Peyer's patch (tissue), 4 donors: ENCODE measurements around the gene LDLRAD4.

Experiments
- POLR2A ChIP-seq, 2 donors: fragments of 450-650 bp; IDR thresholded peaks; one replicate each; pipeline ENCODE4 v1.5.1; 2017; ENCODE audit warnings: antibody characterized with exemption in 2 of 2, mild to moderate bottlenecking in 2 of 2, moderate library complexity in 2 of 2
- TF ChIP-seq, protein P1 (sequence below), 6 experiments: fragments of 450-650 bp in 4 of 6; fragments of 200-600 bp in 2 of 6; sonication (generic) in 1 of 6; IDR thresholded peaks; one replicate each; pipeline ENCODE4 v1.5.1; 2017 to 2019; ENCODE audit warnings: antibody characterized with exemption in 6 of 6, mild to moderate bottlenecking in 3 of 6, moderate library complexity in 1 of 6

DNA sequence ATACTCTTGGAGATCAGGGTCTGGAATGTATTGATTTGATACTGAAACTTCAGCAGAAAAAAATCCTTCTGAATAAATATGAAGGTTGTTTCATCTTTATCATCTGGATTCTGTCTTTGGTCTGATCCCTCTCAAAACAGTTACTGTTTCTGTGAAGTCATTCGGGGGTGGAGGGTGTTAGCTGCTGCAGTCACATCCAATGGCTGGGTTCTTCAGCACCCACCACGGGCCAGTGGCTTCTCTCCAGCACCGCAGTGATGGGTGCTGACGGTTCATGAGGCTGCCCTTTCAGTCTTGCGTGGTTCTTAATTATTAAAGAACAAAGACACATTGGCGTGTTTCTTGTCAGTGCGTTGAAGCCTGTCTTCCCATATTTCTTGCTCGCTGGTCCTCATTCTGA is 148.0 kb downstream of the LDLRAD4 start:
- TF ChIP-seq, protein P1, sequence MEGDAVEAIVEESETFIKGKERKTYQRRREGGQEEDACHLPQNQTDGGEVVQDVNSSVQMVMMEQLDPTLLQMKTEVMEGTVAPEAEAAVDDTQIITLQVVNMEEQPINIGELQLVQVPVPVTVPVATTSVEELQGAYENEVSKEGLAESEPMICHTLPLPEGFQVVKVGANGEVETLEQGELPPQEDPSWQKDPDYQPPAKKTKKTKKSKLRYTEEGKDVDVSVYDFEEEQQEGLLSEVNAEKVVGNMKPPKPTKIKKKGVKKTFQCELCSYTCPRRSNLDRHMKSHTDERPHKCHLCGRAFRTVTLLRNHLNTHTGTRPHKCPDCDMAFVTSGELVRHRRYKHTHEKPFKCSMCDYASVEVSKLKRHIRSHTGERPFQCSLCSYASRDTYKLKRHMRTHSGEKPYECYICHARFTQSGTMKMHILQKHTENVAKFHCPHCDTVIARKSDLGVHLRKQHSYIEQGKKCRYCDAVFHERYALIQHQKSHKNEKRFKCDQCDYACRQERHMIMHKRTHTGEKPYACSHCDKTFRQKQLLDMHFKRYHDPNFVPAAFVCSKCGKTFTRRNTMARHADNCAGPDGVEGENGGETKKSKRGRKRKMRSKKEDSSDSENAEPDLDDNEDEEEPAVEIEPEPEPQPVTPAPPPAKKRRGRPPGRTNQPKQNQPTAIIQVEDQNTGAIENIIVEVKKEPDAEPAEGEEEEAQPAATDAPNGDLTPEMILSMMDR (IDR thresholded peaks at IDR 0.05) = no peak
- no peak for TF ChIP-seq POLR2A (IDR thresholded peaks at IDR 0.05)
